ENCODE results near the gene ZNF562.
A peak's percentile ranks its signal among the peaks of the same experiment; 100 is the strongest.

Gene ZNF562

GRCh38 chr19:9640956-9641355, 33.9 kb downstream of the ZNF562 start:
- no peak for DNase-seq

- DNase-seq = no peak
Observed at GRCh38 chr19:9636018-9636417, 38.9 kb downstream of the ZNF562 start.

GRCh38 chr19:9627856-9628255, 47.0 kb downstream of the ZNF562 start:
- no peak for DNase-seq

GRCh38 chr19:9622531-9622930, 52.4 kb downstream of the ZNF562 start:
- DNase-seq = no peak

- peak; percentile 84 for DNase-seq
Observed at GRCh38 chr19:9621156-9622037, 53.5 kb downstream of the ZNF562 start, which contains the start of gene ZNF561. Gene ZNF561, minus strand, starts transcription at chr19:9621232. Its CDS starts 1,776 bp downstream, at chr19:9619456.

- DNase-seq = no peak
Observed at GRCh38 chr19:9620842-9621155, 54.1 kb downstream of the ZNF562 start.

- DNase-seq = no peak
Observed at GRCh38 chr19:9615844-9616243, 59.1 kb downstream of the ZNF562 start.

GRCh38 chr19:9610484-9611113, 64.3 kb downstream of the ZNF562 start:
- DNase-seq = no peak

- DNase-seq = no peak
Observed at GRCh38 chr19:9608912-9609311, 66.0 kb downstream of the ZNF562 start.

GRCh38 chr19:9597027-9597426, 77.9 kb downstream of the ZNF562 start:
- DNase-seq = no peak
